B cell (primary cell): ENCODE measurements around the gene C11orf54.

Experiments
- EZH2 ChIP-seq: IDR thresholded peaks from 2 replicates; pipeline ENCODE4 v1.6.1; 2012; ENCODE audit warnings: borderline replicate concordance, low read depth, mild to moderate bottlenecking, moderate library complexity, low read length; ENCODE audit not compliant: insufficient read depth, poor library complexity, severe bottlenecking
- TF ChIP-seq, protein P1 (sequence below): fragments of 200-600 bp; IDR thresholded peaks from one replicate; pipeline ENCODE4 v1.8.0; 2022; ENCODE audit warnings: antibody characterized with exemption, mild to moderate bottlenecking

DNA sequence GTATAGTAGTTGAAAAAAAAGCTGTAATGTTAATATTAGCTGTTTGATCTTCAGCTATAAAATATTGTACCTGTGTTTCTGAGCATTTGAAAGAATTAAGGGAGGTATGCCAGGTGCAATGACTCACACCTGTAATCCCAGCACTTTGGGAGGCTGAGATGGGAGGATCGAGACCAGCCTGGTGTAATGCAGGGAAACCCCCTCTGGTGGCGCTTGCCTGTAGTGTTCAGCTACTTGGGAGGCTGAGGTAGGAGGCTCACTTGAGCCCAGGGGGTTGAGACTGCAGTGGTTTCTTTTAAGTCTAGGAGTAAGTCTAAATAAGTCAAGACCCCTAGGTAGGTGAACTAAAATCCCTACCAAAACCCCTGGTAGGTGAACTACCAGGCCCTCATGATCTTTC, 37.2 kb upstream of the C11orf54 start:
- TF ChIP-seq, protein P1, sequence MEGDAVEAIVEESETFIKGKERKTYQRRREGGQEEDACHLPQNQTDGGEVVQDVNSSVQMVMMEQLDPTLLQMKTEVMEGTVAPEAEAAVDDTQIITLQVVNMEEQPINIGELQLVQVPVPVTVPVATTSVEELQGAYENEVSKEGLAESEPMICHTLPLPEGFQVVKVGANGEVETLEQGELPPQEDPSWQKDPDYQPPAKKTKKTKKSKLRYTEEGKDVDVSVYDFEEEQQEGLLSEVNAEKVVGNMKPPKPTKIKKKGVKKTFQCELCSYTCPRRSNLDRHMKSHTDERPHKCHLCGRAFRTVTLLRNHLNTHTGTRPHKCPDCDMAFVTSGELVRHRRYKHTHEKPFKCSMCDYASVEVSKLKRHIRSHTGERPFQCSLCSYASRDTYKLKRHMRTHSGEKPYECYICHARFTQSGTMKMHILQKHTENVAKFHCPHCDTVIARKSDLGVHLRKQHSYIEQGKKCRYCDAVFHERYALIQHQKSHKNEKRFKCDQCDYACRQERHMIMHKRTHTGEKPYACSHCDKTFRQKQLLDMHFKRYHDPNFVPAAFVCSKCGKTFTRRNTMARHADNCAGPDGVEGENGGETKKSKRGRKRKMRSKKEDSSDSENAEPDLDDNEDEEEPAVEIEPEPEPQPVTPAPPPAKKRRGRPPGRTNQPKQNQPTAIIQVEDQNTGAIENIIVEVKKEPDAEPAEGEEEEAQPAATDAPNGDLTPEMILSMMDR, result no peak
- no peak for TF ChIP-seq EZH2
